A549 (cell line): ENCODE measurements around the gene LRP6. TPM values are rescaled to one million over a fixed set of nuclear protein-coding genes. Genes with fewer than 3 reads are reported as not detected.
A peak's percentile ranks its signal among the peaks of the same experiment; 100 is the strongest.

ENCODE experiments used
- ATAC-seq, 2 experiments: fragments of 200-7000 bp in 1 of 2; fragments of >200 bp in 1 of 2; cut with Nextera tagmentation in 1 of 2; cut with Tn5 transposase in 1 of 2; 3 replicates each; pipeline versions ENCODE4 v1.8.0 to v1.9.1; 2018 to 2020; ENCODE audit warnings: mild to moderate bottlenecking in 1 of 2, moderate library complexity in 1 of 2
- CTCF ChIA-PET: fragments of 300-600 bp; sonication (Branson Sonifier 250); formaldehyde crosslinking; extraction: SDS; loops from one replicate; lab custom pipeline; 2021; ENCODE audit warnings: antibody characterized with exemption, inconsistent platforms; lab: Yijun Ruan, JAX
- POLR2A ChIA-PET: fragments of 350-600 bp; formaldehyde crosslinking; extraction: SDS; loops from one replicate; lab custom pipeline; 2021; ENCODE audit warnings: antibody characterized with exemption, inconsistent platforms; lab: Yijun Ruan, JAX
- DNase-seq, 2 experiments: peaks; one replicate each; pipeline versions ENCODE4 v3.0.0 to v3.0.0-alpha.2; 2011 to 2016; ENCODE audit warnings: low read depth in 1 of 2, low spot score in 1 of 2
- FAIRE-seq: peaks from 2 replicates; lab custom pipeline; 2011; peaks lifted over from hg19 to GRCh38; lab: Jason Lieb, UNC
- H3K27ac ChIP-seq, 2 experiments: fragments of >200 bp; sonication (Bioruptor Twin); formaldehyde crosslinking; 3 replicates each; pipeline ENCODE4 v1.5.1; 2016 to 2017
- H3K4me1 ChIP-seq: fragments of >200 bp; sonication (Bioruptor Twin); formaldehyde crosslinking; 3 replicates; pipeline ENCODE4 v1.6.1; 2016
- H3K4me2 ChIP-seq: fragments of >200 bp; sonication (Bioruptor Twin); formaldehyde crosslinking; 3 replicates; pipeline ENCODE4 v1.6.1; 2016
- H3K4me3 ChIP-seq: fragments of >200 bp; sonication (Bioruptor Twin); formaldehyde crosslinking; 3 replicates; pipeline ENCODE4 v1.5.1; 2016
- H3K9me3 ChIP-seq: fragments of >200 bp; sonication (Bioruptor Twin); formaldehyde crosslinking; 3 replicates; pipeline ENCODE4 v1.6.1; 2016
- ATOH8 ChIP-seq: fragments of 250-450 bp; sonication (Bioruptor Pico); IDR thresholded peaks from 2 replicates; pipeline ENCODE4 v1.5.0; 2020; ENCODE audit warnings: low read depth, mild to moderate bottlenecking, moderate library complexity
- BHLHE40 ChIP-seq: IDR thresholded peaks from 2 replicates; pipeline ENCODE4 v1.6.1; 2012; ENCODE audit warnings: low read depth, low read length, inconsistent platforms
- CEBPB ChIP-seq, 2 experiments: fragments of >200 bp in 1 of 2; sonication (Bioruptor Twin) in 1 of 2; formaldehyde crosslinking in 1 of 2; IDR thresholded peaks; 2 replicates each; pipeline ENCODE4 v1.6.1; 2012 to 2016
- CHD2 ChIP-seq: fragments of 150-350 bp; IDR thresholded peaks from 2 replicates; pipeline ENCODE4 v1.6.1; 2014; ENCODE audit warnings: low read length; ENCODE audit not compliant: partially characterized antibody
- CHD4 ChIP-seq: fragments of 200-600 bp; sonication (generic); IDR thresholded peaks from 2 replicates; pipeline ENCODE4 v1.6.1; 2016; ENCODE audit warnings: antibody characterized with exemption, mild to moderate bottlenecking, borderline replicate concordance
- E2F6 ChIP-seq: IDR thresholded peaks from 2 replicates; pipeline ENCODE4 v1.6.1; 2012; ENCODE audit warnings: low read depth, borderline replicate concordance
- EHMT2 ChIP-seq: fragments of 200-600 bp; sonication (generic); IDR thresholded peaks from 2 replicates; pipeline ENCODE4 v1.6.1; 2016; ENCODE audit warnings: antibody characterized with exemption, low read depth, mild to moderate bottlenecking, moderate library complexity
- ESRRA ChIP-seq: fragments of 150-350 bp; IDR thresholded peaks from 2 replicates; pipeline ENCODE4 v1.6.1; 2014; ENCODE audit warnings: mild to moderate bottlenecking, low read length, borderline replicate concordance
- FOSB ChIP-seq: fragments of 250-450 bp; sonication (Bioruptor Pico); IDR thresholded peaks from 2 replicates; pipeline ENCODE4 v1.5.0; 2020; ENCODE audit warnings: mild to moderate bottlenecking, moderate library complexity
- HOXA7 ChIP-seq: fragments of 250-450 bp; sonication (Bioruptor Pico); IDR thresholded peaks from 2 replicates; pipeline ENCODE4 v1.5.0; 2020; ENCODE audit warnings: mild to moderate bottlenecking, moderate library complexity
- JUN ChIP-seq, 2 experiments: fragments of >200 bp; sonication (Bioruptor Twin); formaldehyde crosslinking; IDR thresholded peaks; 2 replicates in 1 of 2; 3 replicates in 1 of 2; pipeline ENCODE4 v1.6.1; 2016 to 2017
- KDM1A ChIP-seq: fragments of 200-600 bp; sonication (generic); IDR thresholded peaks from 2 replicates; pipeline ENCODE4 v1.6.1; 2016; ENCODE audit warnings: low read depth, mild to moderate bottlenecking
- MYC ChIP-seq: IDR thresholded peaks from 2 replicates; pipeline ENCODE4 v1.6.1; 2012; ENCODE audit warnings: mild to moderate bottlenecking, inconsistent platforms, low read length, improper control_type of control experiment, borderline replicate concordance
- NFE2L2 ChIP-seq: fragments of 150-350 bp; conservative IDR thresholded peaks from 2 replicates; pipeline ENCODE4 v1.6.1; 2014; ENCODE audit warnings: low read length
- NPAS2 ChIP-seq: fragments of 250-450 bp; sonication (Bioruptor Pico); IDR thresholded peaks from 2 replicates; pipeline ENCODE4 v1.8.0; 2022; ENCODE audit warnings: mild to moderate bottlenecking, moderate library complexity, borderline replicate concordance
- NR3C1 ChIP-seq: fragments of >200 bp; sonication (Bioruptor Twin); formaldehyde crosslinking; IDR thresholded peaks from 3 replicates; pipeline ENCODE4 v1.6.1; 2017
- POLR2A ChIP-seq: IDR thresholded peaks from 2 replicates; pipeline ENCODE4 v1.6.1; 2012; ENCODE audit warnings: mild to moderate bottlenecking, low read length
- RCOR1 ChIP-seq: fragments of 150-350 bp; IDR thresholded peaks from 2 replicates; pipeline ENCODE4 v1.6.1; 2014; ENCODE audit warnings: antibody characterized with exemption, low read length, low read depth
- RNF2 ChIP-seq: fragments of 200-600 bp; sonication (generic); IDR thresholded peaks from 2 replicates; pipeline ENCODE4 v1.6.1; 2016; ENCODE audit warnings: low read depth, mild to moderate bottlenecking, antibody characterized with exemption, moderate library complexity, borderline replicate concordance
- SMC3 ChIP-seq: fragments of >200 bp; sonication (Bioruptor Twin); formaldehyde crosslinking; IDR thresholded peaks from 3 replicates; pipeline ENCODE4 v1.6.1; 2018; ENCODE audit warnings: inconsistent platforms
- SREBF2 ChIP-seq: fragments of 450-650 bp; IDR thresholded peaks from 2 replicates; pipeline ENCODE4 v1.6.1; 2014; ENCODE audit warnings: mild to moderate bottlenecking, moderate library complexity
- ZSCAN20 ChIP-seq: fragments of 250-450 bp; sonication (Bioruptor Pico); IDR thresholded peaks from 2 replicates; pipeline ENCODE4 v1.8.0; 2022; ENCODE audit warnings: mild to moderate bottlenecking, moderate library complexity
- WGBS: methylation state at CpG from one replicate; pipeline ENCODE4 v1.1.6; 2017; ENCODE audit errors: missing lambda C conversion rate; 5-methylcytosine and 5-hydroxymethylcytosine counted together
- polyA plus RNA-seq, 4 experiments: library from polyadenylated mRNA; depleted of rRNA in 3 of 4; stranded (reverse); fragments of >200 nt; fragmentation: RNase III in 1 of 4; extraction: RNeasy Plus Mini Kit Qiagen cat#74134 plus additional on column Dnase treatment in 1 of 4; gene quantifications; 2 replicates in 3 of 4; 3 replicates in 1 of 4; pipeline ENCODE4 v1.2.3, GENCODE V29; 2011 to 2017
- TF ChIP-seq, protein P1 (sequence below): fragments of 150-350 bp; IDR thresholded peaks from 2 replicates; pipeline ENCODE4 v1.6.1; 2014; ENCODE audit warnings: low read depth, mild to moderate bottlenecking, low read length
- TF ChIP-seq, protein P2 (sequence below): IDR thresholded peaks from 2 replicates; pipeline ENCODE4 v1.6.1; 2012

Gene LRP6
- polyA plus RNA-seq, 2 of the 4 experiments (the other 2 are of a cell fraction), result 26.6 to 50.3 TPM

- ChIA-PET CTCF (interaction anchor here (1.3 to 1.5 kb wide), 3 partner anchors 9 to 144 kb away, joined by 3 to 5 read pairs (median 4); no protein-coding TSS in a partner anchor), POLR2A (no interaction called here)
- H3K9me3 ChIP-seq, result peaks cover under 1% of the 10 kb centered on the region; the same call in 1 of the 3 replicates
- no peak overlapping the region for H3K27ac ChIP-seq
- FAIRE-seq (peak; percentile 18), ATAC-seq (no peak), DNase-seq (no peak)
- no peak overlapping the region for H3K4me3 ChIP-seq
- peaks cover 43% of the 10 kb centered on the region for H3K4me1 ChIP-seq
- TF ChIP-seq CHD4, result no peak
- 93% methylated on average over 1 of the region's 1 CpG for WGBS
- H3K4me2 ChIP-seq, result no peak overlapping the region
Observed at GRCh38 chr12:12190087-12190809, 76.6 kb downstream of the LRP6 start.

DNA sequence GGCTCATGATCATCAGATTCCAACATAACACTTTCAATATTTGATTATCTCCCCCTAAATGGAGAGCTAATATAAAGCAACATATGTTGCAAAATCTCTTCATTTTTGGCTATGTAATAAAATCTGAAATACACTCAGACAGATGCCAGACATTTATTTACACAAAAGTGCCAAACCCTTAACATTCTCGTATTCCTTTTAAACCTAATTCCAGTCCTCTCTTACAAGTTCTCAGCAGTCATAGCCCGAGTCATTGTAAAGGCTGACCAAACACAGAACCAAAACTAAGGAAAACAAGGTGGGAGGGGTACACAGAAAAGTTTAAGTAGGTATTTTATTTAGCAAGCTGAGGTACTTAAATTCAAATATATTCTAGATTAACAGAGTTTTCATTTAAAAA, 81.4 kb downstream of the LRP6 start:
- Histone ChIP-seq H3K4me2 (peak overlapping the region; percentile 3; the same call in 1 of the 3 replicates), H3K4me1 (peaks cover 56% of the 10 kb centered on the region), H3K27ac (no peak overlapping the region), H3K9me3 (no peaks in the 10 kb centered on the region), H3K4me3 (no peak overlapping the region)
- ATAC-seq, result peak in 1 of 2 experiments; percentile 38; a peak in 1 of 6 replicates
- POLR2A ChIA-PET, result no interaction called here
- no peak for DNase-seq
- peak; percentile 51 for FAIRE-seq
- WGBS, result 35% methylated on average over 2 of the region's 2 CpGs
- TF ChIP-seq KDM1A (no peak), RNF2 (no peak), CHD4 (no peak), NFE2L2 (no peak), FOSB (no peak), CEBPB (IDR thresholded peaks at IDR 0.05) (peak in 1 of 2 experiments; percentile 41; a peak in 1 of 4 replicates)
- TF ChIP-seq, all 56 proteins: peak for 1
- CTCF ChIA-PET, result no interaction called here

GRCh38 chr12:12182703-12183365, 84.0 kb downstream of the LRP6 start:
- peak in 1 of 2 experiments; percentile 37; a peak in 2 of 6 replicates for ATAC-seq
- TF ChIP-seq NPAS2 (CRISPR knock-in tag) (no peak), JUN (IDR thresholded peaks at IDR 0.05) (no peak), EHMT2 (no peak), BHLHE40 (no peak), POLR2A (no peak), RCOR1 (no peak), CHD4 (no peak), ATOH8 (CRISPR knock-in tag) (no peak)
- TF ChIP-seq, protein P1, sequence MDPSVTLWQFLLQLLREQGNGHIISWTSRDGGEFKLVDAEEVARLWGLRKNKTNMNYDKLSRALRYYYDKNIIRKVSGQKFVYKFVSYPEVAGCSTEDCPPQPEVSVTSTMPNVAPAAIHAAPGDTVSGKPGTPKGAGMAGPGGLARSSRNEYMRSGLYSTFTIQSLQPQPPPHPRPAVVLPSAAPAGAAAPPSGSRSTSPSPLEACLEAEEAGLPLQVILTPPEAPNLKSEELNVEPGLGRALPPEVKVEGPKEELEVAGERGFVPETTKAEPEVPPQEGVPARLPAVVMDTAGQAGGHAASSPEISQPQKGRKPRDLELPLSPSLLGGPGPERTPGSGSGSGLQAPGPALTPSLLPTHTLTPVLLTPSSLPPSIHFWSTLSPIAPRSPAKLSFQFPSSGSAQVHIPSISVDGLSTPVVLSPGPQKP, result no peak
- H3K9me3 ChIP-seq, result no peaks in the 10 kb centered on the region
- peaks cover 60% of the 10 kb centered on the region for H3K4me1 ChIP-seq
- H3K4me2 ChIP-seq, result peak overlapping the region; percentile 23
- peak overlapping the region in 1 of 2 experiments; percentile 23; a peak in 2 of 6 replicates for H3K27ac ChIP-seq
- WGBS, result 95% methylated on average over 1 of the region's 1 CpG
- no peak for FAIRE-seq
- ChIA-PET POLR2A (no interaction called here), CTCF (interaction anchor here (0.9 to 1.9 kb wide), 5 partner anchors 15 to 84 kb away, joined by 3 to 6 read pairs (median 3); partner anchors contain the start of gene LRP6)
- no peak overlapping the region for H3K4me3 ChIP-seq
- DNase-seq, result no peak

- Histone ChIP-seq H3K4me2 (no peak overlapping the region), H3K9me3 (no peaks in the 10 kb centered on the region), H3K27ac (no peak overlapping the region), H3K4me3 (no peak overlapping the region), H3K4me1 (peaks cover 55% of the 10 kb centered on the region)
- FAIRE-seq, result no peak
- WGBS, result 94% methylated on average over 1 of the region's 1 CpG
- CTCF ChIA-PET, result interaction anchor here (0.8 to 1.9 kb wide), 3 partner anchors 13 to 146 kb away, joined by 3 to 6 read pairs (median 3); no protein-coding TSS in a partner anchor
- TF ChIP-seq SREBF2 (no peak), SMC3 (no peak), CHD2 (no peak), E2F6 (no peak), ESRRA (no peak), CEBPB (IDR thresholded peaks at IDR 0.05) (no peak), HOXA7 (no peak), NR3C1 (no peak), MYC (no peak), ZSCAN20 (CRISPR knock-in tag) (no peak)
- TF ChIP-seq, protein P2, sequence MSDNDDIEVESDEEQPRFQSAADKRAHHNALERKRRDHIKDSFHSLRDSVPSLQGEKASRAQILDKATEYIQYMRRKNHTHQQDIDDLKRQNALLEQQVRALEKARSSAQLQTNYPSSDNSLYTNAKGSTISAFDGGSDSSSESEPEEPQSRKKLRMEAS, result no peak
- ATAC-seq, result no peak
- DNase-seq, result no peak
- POLR2A ChIA-PET, result no interaction called here
Observed at GRCh38 chr12:12181511-12181910, 85.3 kb downstream of the LRP6 start.
